Colonic mucosa (tissue), 4 donors: ENCODE measurements around the gene MACC1. TPM values are rescaled to one million over a fixed set of nuclear protein-coding genes. Genes with fewer than 3 reads are reported as not detected.

Experiments used
- DNase-seq: peaks from one replicate; pipeline ENCODE4 v3.0.0-alpha.2; 2020
- H3K27ac ChIP-seq: fragments of 200-600 bp; one replicate; pipeline ENCODE4 v1.8.0; 2021
- H3K27me3 ChIP-seq: fragments of 200-600 bp; one replicate; pipeline ENCODE4 v1.8.0; 2021
- H3K36me3 ChIP-seq: fragments of 200-600 bp; one replicate; pipeline ENCODE4 v1.8.0; 2021
- H3K4me1 ChIP-seq: fragments of 200-600 bp; one replicate; pipeline ENCODE4 v1.8.0; 2021; ENCODE audit warnings: mild to moderate bottlenecking
- H3K4me3 ChIP-seq: fragments of 200-600 bp; one replicate; pipeline ENCODE4 v1.8.0; 2021
- H3K9ac ChIP-seq, 2 donors: one replicate each; pipeline ENCODE4 v1.7.0; 2013; ENCODE audit warnings: control low read depth in 2 of 2, low read depth in 2 of 2, low read length in 2 of 2
- H3K9me3 ChIP-seq: fragments of 200-600 bp; one replicate; pipeline ENCODE4 v1.8.0; 2021
- intact Hi-C: fragments of 100-400 bp; cut with DNase I; formaldehyde crosslinking; loops from one replicate; pipeline ENCODE4 v1.14.1; 2022
- total RNA-seq, 2 donors: library from RNA; stranded (reverse); fragmentation: NEBNext Ultra II Directional in 1 of 2; extraction: Animal tissue kit (Norgen Biotek cat#: 25700) in 1 of 2; gene quantifications; one replicate each; pipeline ENCODE4 v1.2.1, GENCODE V29; 2021
- TF ChIP-seq, protein P1 (sequence below): fragments of 200-600 bp; IDR thresholded peaks from one replicate; pipeline ENCODE4 v1.8.0; 2022; ENCODE audit warnings: antibody characterized with exemption, mild to moderate bottlenecking
- donor health status: healthy.
- donor health status: DM: no; HTN: no; CAD: no.
- donor health status: DM: no; HTN: no; CAD: no.

Gene MACC1
- total RNA-seq, 2 donors from 2014 or later = 9.5 to 12.8 TPM

DNA sequence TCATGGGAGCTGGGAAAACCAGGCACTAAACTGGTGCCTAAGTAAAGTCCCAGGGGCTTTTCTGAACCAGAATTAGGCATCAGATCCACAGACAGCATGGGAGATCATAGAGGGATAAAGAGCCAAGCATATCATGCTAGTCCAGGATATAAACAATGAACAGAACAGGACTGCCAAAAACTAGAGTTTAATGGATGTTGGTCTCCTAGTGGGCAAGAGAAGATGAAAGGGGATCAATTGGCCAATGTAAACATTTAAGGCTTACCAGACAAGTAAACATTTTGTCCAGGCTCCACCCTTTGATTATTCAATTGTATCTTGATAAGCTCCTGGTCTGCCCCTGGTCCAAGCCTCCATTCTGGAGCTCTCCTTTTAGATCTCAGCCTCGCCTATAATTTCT lies 18.9 kb downstream of the MACC1 start:
- Histone ChIP-seq H3K4me1 (no peaks in the 10 kb centered on the region), H3K27ac (no peak overlapping the region), H3K9ac (no peak overlapping the region), H3K36me3 (no peaks in the 10 kb centered on the region), H3K27me3 (no peaks in the 10 kb centered on the region), H3K9me3 (no peaks in the 10 kb centered on the region), H3K4me3 (no peak overlapping the region)
- intact Hi-C loops = no loop called here
- DNase-seq = no peak
- TF ChIP-seq, protein P1, sequence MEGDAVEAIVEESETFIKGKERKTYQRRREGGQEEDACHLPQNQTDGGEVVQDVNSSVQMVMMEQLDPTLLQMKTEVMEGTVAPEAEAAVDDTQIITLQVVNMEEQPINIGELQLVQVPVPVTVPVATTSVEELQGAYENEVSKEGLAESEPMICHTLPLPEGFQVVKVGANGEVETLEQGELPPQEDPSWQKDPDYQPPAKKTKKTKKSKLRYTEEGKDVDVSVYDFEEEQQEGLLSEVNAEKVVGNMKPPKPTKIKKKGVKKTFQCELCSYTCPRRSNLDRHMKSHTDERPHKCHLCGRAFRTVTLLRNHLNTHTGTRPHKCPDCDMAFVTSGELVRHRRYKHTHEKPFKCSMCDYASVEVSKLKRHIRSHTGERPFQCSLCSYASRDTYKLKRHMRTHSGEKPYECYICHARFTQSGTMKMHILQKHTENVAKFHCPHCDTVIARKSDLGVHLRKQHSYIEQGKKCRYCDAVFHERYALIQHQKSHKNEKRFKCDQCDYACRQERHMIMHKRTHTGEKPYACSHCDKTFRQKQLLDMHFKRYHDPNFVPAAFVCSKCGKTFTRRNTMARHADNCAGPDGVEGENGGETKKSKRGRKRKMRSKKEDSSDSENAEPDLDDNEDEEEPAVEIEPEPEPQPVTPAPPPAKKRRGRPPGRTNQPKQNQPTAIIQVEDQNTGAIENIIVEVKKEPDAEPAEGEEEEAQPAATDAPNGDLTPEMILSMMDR = no peak

DNA sequence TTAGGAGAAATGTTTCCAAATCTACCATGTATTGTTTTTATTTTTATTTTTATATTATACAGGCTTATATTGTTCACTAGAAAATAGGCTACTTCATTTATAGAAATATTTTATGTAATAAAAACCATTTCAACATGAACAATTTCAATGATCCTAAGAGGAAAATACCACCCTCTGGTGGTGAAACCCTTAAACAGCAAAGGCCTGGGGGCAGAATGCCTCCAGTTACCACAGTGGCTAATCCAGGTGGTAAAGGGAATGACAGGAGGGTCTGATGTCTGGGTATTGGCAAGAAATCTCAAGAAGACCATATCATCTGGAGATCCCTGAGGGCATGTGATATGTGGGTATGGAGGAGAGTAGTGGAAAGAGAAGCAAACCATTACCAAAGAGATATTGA lies 19.3 kb downstream of the MACC1 start:
- no peak overlapping the region for H3K4me3 ChIP-seq
- DNase-seq = no peak
- intact Hi-C loops = no loop called here
- H3K4me1 ChIP-seq = no peaks in the 10 kb centered on the region
- no peaks in the 10 kb centered on the region for H3K36me3 ChIP-seq
- TF ChIP-seq, protein P1 = peak; percentile 31
- H3K9ac ChIP-seq = no peak overlapping the region
- H3K27ac ChIP-seq = no peak overlapping the region
- H3K27me3 ChIP-seq = no peaks in the 10 kb centered on the region
- no peaks in the 10 kb centered on the region for H3K9me3 ChIP-seq

DNA sequence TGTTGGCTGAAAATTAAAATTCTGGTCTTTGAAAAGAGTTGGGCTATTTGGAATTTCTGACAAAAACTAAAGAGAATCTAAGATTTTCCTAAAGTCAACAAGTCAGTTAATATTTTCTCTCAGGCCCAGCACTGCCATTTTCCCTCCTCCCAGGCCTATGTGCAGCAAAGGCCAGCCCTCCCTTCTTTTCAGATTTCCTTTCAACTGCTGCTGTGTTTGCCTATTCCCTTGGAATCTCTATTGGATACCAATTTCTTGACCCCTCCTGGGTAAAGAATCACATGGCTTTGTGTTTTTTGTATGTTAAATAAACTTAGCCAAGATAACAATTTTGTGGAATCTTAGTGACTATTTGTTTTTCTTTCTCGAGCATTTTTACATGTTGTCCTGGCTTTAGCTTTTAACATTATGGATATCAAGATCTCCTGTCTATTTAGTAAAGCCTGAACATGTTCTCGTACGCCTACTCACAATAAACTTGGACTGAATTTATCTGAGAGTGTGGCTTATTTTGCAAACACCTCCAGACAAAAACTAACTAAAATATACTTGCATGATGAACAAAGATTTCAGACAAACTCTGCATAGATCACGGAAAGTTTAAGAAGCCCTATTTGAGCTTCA lies 19.9 kb downstream of the MACC1 start:
- H3K27ac ChIP-seq = no peak overlapping the region
- H3K36me3 ChIP-seq = no peaks in the 10 kb centered on the region
- H3K9me3 ChIP-seq = no peaks in the 10 kb centered on the region
- DNase-seq = no peak
- intact Hi-C loops = no loop called here
- no peak overlapping the region for H3K9ac ChIP-seq
- no peak overlapping the region for H3K4me3 ChIP-seq
- H3K27me3 ChIP-seq = no peaks in the 10 kb centered on the region
- no peaks in the 10 kb centered on the region for H3K4me1 ChIP-seq
- TF ChIP-seq, protein P1 = no peak

DNA sequence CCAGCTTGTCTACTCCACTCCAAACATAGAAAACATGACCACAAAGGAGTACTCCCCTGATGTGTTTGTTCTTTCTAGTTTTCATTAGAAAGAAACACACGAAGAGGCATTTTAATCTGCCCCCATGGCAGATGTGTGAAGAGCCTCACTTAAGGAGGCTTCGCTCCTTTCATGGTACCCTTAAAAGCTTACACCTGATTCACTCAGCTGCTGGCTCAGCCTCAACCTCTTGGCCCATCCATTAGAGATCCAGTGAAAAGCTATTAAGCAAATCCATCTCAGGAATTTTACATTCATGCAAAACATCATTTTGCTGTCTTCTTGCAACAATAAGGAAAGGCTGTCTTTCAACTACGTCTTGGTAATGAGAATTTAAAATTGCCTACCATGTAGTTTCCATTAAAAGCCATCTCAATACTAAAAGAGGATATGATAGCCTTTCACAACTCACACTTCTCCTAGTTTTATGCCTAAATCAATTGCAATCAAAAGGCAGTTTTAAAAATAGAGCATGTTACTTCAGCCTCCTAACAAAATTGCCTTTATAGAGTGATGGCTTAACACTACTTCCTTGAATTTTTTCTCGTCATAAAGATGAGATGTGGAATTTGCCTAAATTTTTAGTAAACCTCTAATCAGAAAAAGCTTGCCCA lies 22.7 kb downstream of the MACC1 start:
- H3K4me1 ChIP-seq = no peaks in the 10 kb centered on the region
- intact Hi-C loops = no loop called here
- H3K27ac ChIP-seq = no peak overlapping the region
- DNase-seq = no peak
- H3K36me3 ChIP-seq = no peaks in the 10 kb centered on the region
- no peaks in the 10 kb centered on the region for H3K9me3 ChIP-seq
- no peak overlapping the region for H3K4me3 ChIP-seq
- no peak overlapping the region for H3K9ac ChIP-seq
- H3K27me3 ChIP-seq = no peaks in the 10 kb centered on the region
- TF ChIP-seq, protein P1 = no peak

DNA sequence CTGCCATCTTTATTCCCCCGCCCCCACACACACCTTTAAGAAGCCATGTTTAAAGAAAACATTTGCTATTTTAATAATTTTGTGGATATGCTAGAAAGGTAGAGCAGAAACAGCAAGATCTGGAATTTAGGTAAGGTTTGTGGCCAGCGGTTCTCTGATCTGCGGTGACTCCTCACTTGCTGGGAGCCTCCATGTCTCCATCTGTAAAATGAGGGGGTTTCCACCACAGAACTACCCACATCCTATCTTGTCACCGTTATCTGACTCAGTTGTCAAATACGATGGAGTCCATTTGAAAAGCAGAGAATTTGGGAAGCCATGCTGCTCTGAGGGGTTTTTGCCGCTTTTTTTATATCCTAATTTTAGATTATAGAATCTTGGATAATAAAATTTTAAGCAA lies 23.3 kb downstream of the MACC1 start:
- H3K27me3 ChIP-seq = no peaks in the 10 kb centered on the region
- H3K36me3 ChIP-seq = no peaks in the 10 kb centered on the region
- no peaks in the 10 kb centered on the region for H3K4me1 ChIP-seq
- DNase-seq = no peak
- H3K9ac ChIP-seq = no peak overlapping the region
- H3K27ac ChIP-seq = no peak overlapping the region
- TF ChIP-seq, protein P1 = no peak
- H3K9me3 ChIP-seq = no peaks in the 10 kb centered on the region
- no peak overlapping the region for H3K4me3 ChIP-seq
- intact Hi-C loops = no loop called here
